ENCODE data around the gene SLC39A11.

The SLC39A11 gene

GRCh38 chr17:72658675-72659074 is 433.8 kb downstream of the SLC39A11 start:
- H3K4me3 ChIP-seq (ENCODE audit: low read depth, low read length), result no peak overlapping the region
- ChIA-PET POLR2A (no interaction called here), CTCF (no interaction called here)
- DNase-seq (ENCODE audit: low read depth, low spot score), result no peak
- TF ChIP-seq, protein P1, sequence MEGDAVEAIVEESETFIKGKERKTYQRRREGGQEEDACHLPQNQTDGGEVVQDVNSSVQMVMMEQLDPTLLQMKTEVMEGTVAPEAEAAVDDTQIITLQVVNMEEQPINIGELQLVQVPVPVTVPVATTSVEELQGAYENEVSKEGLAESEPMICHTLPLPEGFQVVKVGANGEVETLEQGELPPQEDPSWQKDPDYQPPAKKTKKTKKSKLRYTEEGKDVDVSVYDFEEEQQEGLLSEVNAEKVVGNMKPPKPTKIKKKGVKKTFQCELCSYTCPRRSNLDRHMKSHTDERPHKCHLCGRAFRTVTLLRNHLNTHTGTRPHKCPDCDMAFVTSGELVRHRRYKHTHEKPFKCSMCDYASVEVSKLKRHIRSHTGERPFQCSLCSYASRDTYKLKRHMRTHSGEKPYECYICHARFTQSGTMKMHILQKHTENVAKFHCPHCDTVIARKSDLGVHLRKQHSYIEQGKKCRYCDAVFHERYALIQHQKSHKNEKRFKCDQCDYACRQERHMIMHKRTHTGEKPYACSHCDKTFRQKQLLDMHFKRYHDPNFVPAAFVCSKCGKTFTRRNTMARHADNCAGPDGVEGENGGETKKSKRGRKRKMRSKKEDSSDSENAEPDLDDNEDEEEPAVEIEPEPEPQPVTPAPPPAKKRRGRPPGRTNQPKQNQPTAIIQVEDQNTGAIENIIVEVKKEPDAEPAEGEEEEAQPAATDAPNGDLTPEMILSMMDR (IDR thresholded peaks at IDR 0.05; ENCODE audit: insufficient read depth, low read length, missing control alignments), result no peak

- DNase-seq (ENCODE audit: low read depth, low spot score), result no peak
- ChIA-PET POLR2A (no interaction called here), CTCF (no interaction called here)
- TF ChIP-seq, protein P1 (IDR thresholded peaks at IDR 0.05; ENCODE audit: insufficient read depth, low read length, missing control alignments), result no peak
- no peak overlapping the region for H3K4me3 ChIP-seq (ENCODE audit: low read depth, low read length)
These were observed 434.8 kb downstream of the SLC39A11 start for GRCh38 chr17:72657467-72658317.

DNA sequence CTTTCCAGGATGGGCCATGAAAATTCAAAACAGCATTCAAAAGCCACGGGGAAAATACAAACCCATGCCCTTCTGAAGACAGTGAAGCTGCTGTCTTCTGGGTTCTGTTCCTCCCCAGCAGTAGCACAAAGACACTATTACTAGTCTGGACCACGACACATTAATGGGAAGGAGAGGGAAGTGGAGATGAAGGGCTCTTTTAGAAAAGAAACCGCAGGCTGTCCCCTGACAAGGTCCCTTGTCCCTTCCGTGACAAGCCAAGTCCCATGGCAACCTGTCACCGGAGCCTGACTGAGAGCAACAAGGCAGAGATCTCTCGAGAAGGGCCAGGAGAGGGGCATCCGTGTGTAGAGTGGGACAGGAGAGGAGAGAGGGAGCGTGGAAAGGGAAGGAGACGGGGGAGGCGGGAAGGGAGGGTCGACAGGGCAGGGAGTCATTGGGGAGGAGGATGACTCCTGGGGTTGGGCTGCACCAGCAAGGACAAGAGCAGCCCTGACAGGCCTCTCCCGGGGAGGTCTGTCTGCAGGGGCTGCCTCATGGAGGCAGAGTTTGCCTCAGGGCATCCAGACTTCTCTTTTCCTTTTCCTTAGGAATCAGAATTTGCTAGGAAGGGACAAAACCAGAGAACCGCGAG is 436.2 kb downstream of the SLC39A11 start:
- H3K4me3 ChIP-seq (ENCODE audit: low read depth, low read length), result no peak overlapping the region
- ChIA-PET POLR2A (no interaction called here), CTCF (interaction anchor here (0.7 kb wide), 1 partner anchor 97 kb away, joined by 3 read pairs; no protein-coding TSS in a partner anchor)

DNA sequence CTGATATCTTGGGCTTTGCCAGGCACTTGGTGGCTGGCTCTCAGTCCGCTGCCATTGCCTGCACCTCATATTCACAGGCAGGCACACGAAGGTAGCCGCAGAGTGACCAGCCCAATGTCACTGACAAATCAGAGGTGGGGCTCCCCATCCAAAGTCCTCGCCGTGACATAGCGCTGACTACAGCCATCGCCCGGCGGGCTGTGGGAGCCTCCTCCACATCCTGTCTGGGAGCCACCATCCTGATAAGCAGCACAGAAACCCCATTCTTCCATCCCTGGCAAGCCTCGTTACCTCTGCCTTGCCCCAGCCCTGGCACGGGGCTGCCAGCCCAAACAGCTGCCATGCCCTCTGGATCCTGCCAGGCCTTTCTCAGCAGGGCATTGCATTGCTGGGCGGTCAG is 437.8 kb downstream of the SLC39A11 start:
- H3K4me3 ChIP-seq (ENCODE audit: low read depth, low read length), result no peak overlapping the region
- CTCF ChIA-PET, result no interaction called here
- TF ChIP-seq, protein P1 (IDR thresholded peaks at IDR 0.05; ENCODE audit: insufficient read depth, low read length, missing control alignments), result no peak
- POLR2A ChIA-PET, result no interaction called here
- DNase-seq (ENCODE audit: low read depth, low spot score), result no peak

More for the DNA sequence above, 436.2 kb downstream of the SLC39A11 start:
- TF ChIP-seq, protein P1 (IDR thresholded peaks at IDR 0.05; ENCODE audit: insufficient read depth, low read length, missing control alignments), result no peak
- DNase-seq (ENCODE audit: low read depth, low spot score), result no peak

- POLR2A ChIA-PET, result no interaction called here
- TF ChIP-seq, protein P1 (IDR thresholded peaks at IDR 0.05; ENCODE audit: insufficient read depth, low read length, missing control alignments), result no peak
- CTCF ChIA-PET, result interaction anchor here (1.4 kb wide), 1 partner anchor 95 kb away, joined by 4 read pairs; no protein-coding TSS in a partner anchor
- no peak overlapping the region for H3K4me3 ChIP-seq (ENCODE audit: low read depth, low read length)
- no peak for DNase-seq (ENCODE audit: low read depth, low spot score)
These were observed 440.5 kb downstream of the SLC39A11 start for GRCh38 chr17:72651988-72652387.

GRCh38 chr17:72648702-72649101 is 443.8 kb downstream of the SLC39A11 start:
- no peak overlapping the region for H3K4me3 ChIP-seq (ENCODE audit: low read depth, low read length)
- POLR2A ChIA-PET, result no interaction called here
- no peak for DNase-seq (ENCODE audit: low read depth, low spot score)
- TF ChIP-seq, protein P1 (IDR thresholded peaks at IDR 0.05; ENCODE audit: insufficient read depth, low read length, missing control alignments), result no peak
- CTCF ChIA-PET, result interaction anchor here (1.5 kb wide), 1 partner anchor 17 kb away, joined by 3 read pairs; no protein-coding TSS in a partner anchor

Measured in AG04449 (cell line).